WTC11 (cell line): ENCODE results near the gene B3GNT9.

Experiments
- ATF3 ChIP-seq: sonication (generic); formaldehyde crosslinking; conservative IDR thresholded peaks from 2 replicates; pipeline ENCODE4 v1.8.1; 2022; ENCODE audit warnings: mild to moderate bottlenecking, missing genetic modification reagents
- ATF6 ChIP-seq: sonication (generic); formaldehyde crosslinking; IDR thresholded peaks from 2 replicates; pipeline ENCODE4 v1.8.1; 2023; ENCODE audit warnings: mild to moderate bottlenecking, missing genetic modification reagents
- CREB1 ChIP-seq: sonication (generic); formaldehyde crosslinking; IDR thresholded peaks from 2 replicates; pipeline ENCODE4 v1.8.0; 2023; ENCODE audit warnings: mild to moderate bottlenecking, missing genetic modification reagents
- CTCF ChIP-seq: fragments of 200-600 bp; IDR thresholded peaks from 2 replicates; pipeline ENCODE4 v1.8.0; 2022; ENCODE audit warnings: antibody characterized with exemption
- IRF2 ChIP-seq: sonication (generic); formaldehyde crosslinking; IDR thresholded peaks from 2 replicates; pipeline ENCODE4 v1.8.0; 2022; ENCODE audit warnings: low read depth, missing genetic modification reagents, borderline replicate concordance
- NR1H2 ChIP-seq: sonication (generic); formaldehyde crosslinking; IDR thresholded peaks from 2 replicates; pipeline ENCODE4 v1.9.0; 2021; ENCODE audit warnings: mild to moderate bottlenecking, moderate library complexity, missing genetic modification reagents
- NR3C1 ChIP-seq: sonication (generic); formaldehyde crosslinking; conservative IDR thresholded peaks from 2 replicates; pipeline ENCODE4 v1.8.1; 2023; ENCODE audit warnings: low read depth, mild to moderate bottlenecking, missing genetic modification reagents
- TEAD4 ChIP-seq: sonication (generic); formaldehyde crosslinking; IDR thresholded peaks from 2 replicates; pipeline ENCODE4 v1.8.0; 2022; ENCODE audit warnings: mild to moderate bottlenecking, missing genetic modification reagents

GRCh38 chr16:67193536-67193935, 42.7 kb upstream of the B3GNT9 start:
- TF ChIP-seq CTCF (no peak), TEAD4 (no peak), NR1H2 (CRISPR knock-in tag) (no peak), CREB1 (CRISPR knock-in tag) (no peak), IRF2 (CRISPR knock-in tag) (no peak), NR3C1 (no peak), ATF6 (CRISPR knock-in tag) (no peak), ATF3 (CRISPR knock-in tag) (no peak)
